Right ventricle myocardium inferior (tissue), 1 donor: ENCODE measurements around the gene SF1. TPM values are rescaled to one million over a fixed set of nuclear protein-coding genes. Genes with fewer than 3 reads are reported as not detected.

ENCODE experiments used
- ATAC-seq: fragments of 200-7000 bp; cut with Tn5 transposase; one replicate; pipeline ENCODE4 v1.9.1; 2020; ENCODE audit warnings: mild to moderate bottlenecking, moderate library complexity
- DNase-seq: peaks from one replicate; pipeline ENCODE4 v3.0.0; 2021; ENCODE audit errors: missing footprints
- intact Hi-C: fragments of 100-400 bp; cut with DNase I; formaldehyde crosslinking; loops from one replicate; pipeline ENCODE4 v1.11.0; 2022
- total RNA-seq: library from RNA; stranded (reverse); fragmentation: NEBNext Ultra II Directional; extraction: Animal tissue kit (Norgen Biotek cat#: 25700); gene quantifications from one replicate; pipeline ENCODE4 v1.2.1, GENCODE V29; 2021
- donor health status: DM: no; HTN: yes; CAD: no; lungs with severe emphysema.

SF1 gene
- total RNA-seq, 1 donor from 2014 or later = 172 TPM

GRCh38 chr11:64789331-64790204 lies 11.2 kb upstream of the SF1 start:
- ATAC-seq (no peak), DNase-seq (peak; percentile 43)
- intact Hi-C loops = no loop called here

- DNase-seq = peak; percentile 37
- intact Hi-C loops = no loop called here
- peak; percentile 15 for ATAC-seq
Observed at GRCh38 chr11:64788321-64789215, 10.2 kb upstream of the SF1 start.

- ATAC-seq (peak; percentile 39), DNase-seq (peak; percentile 79)
- intact Hi-C loops = no loop called here
Observed at GRCh38 chr11:64787526-64788320, 9.4 kb upstream of the SF1 start.

- intact Hi-C loops = no loop called here
- DNase-seq = peak; percentile 28
- ATAC-seq = no peak
Observed at GRCh38 chr11:64786308-64786707, 8.0 kb upstream of the SF1 start.

- intact Hi-C loops = no loop called here
- ATAC-seq (no peak), DNase-seq (no peak)
Observed at GRCh38 chr11:64784813-64785581, 6.7 kb upstream of the SF1 start.

GRCh38 chr11:64778223-64778472 lies 194 bp downstream of the SF1 start:
- intact Hi-C loops = loop anchor here (2.0 kb wide), 1 partner anchor 35 kb away; no protein-coding TSS in a partner anchor
- DNase-seq (no peak), ATAC-seq (no peak)

GRCh38 chr11:64777449-64778222 lies 706 bp downstream of the SF1 start:
- DNase-seq (peak; percentile 93), ATAC-seq (peak; percentile 29)
- intact Hi-C loops = loop anchor here (2.0 kb wide), 2 partner anchors 15 to 35 kb away; no protein-coding TSS in a partner anchor

- no peak for DNase-seq
- ATAC-seq = no peak
- intact Hi-C loops = loop anchor here (2.0 kb wide), 1 partner anchor 14 kb away; no protein-coding TSS in a partner anchor
Observed at GRCh38 chr11:64776875-64777274, 1.5 kb downstream of the SF1 start.

GRCh38 chr11:64776425-64776824 lies 1.9 kb downstream of the SF1 start:
- ATAC-seq (no peak), DNase-seq (no peak)
- intact Hi-C loops = loop anchor here (2.0 kb wide), 1 partner anchor 14 kb away; no protein-coding TSS in a partner anchor

GRCh38 chr11:64774144-64774543 lies 4.2 kb downstream of the SF1 start:
- ATAC-seq = no peak
- intact Hi-C loops = no loop called here
- no peak for DNase-seq

- intact Hi-C loops = no loop called here
- ATAC-seq (no peak), DNase-seq (no peak)
Observed at GRCh38 chr11:64772303-64773018, 5.9 kb downstream of the SF1 start.

GRCh38 chr11:64771861-64772260 lies 6.5 kb downstream of the SF1 start:
- DNase-seq = no peak
- intact Hi-C loops = no loop called here
- no peak for ATAC-seq

GRCh38 chr11:64770120-64770519 lies 8.2 kb downstream of the SF1 start:
- intact Hi-C loops = no loop called here
- DNase-seq (no peak), ATAC-seq (no peak)

GRCh38 chr11:64769283-64769682 lies 9.1 kb downstream of the SF1 start:
- ATAC-seq (no peak), DNase-seq (no peak)
- intact Hi-C loops = no loop called here

- intact Hi-C loops = no loop called here
- ATAC-seq (no peak), DNase-seq (no peak)
Observed at GRCh38 chr11:64768300-64768694, 10.0 kb downstream of the SF1 start.

- ATAC-seq = peak; percentile 3
- intact Hi-C loops = no loop called here
- no peak for DNase-seq
Observed at GRCh38 chr11:64767344-64768299, 10.7 kb downstream of the SF1 start.
